22Rv1 (cell line): ENCODE results near the gene GLI1.
"Not testable (repeated sequence)": the region's sequence is repeated elsewhere in the genome, so short reads cannot be mapped to it uniquely, and the experiment has no call there.

ENCODE experiments used
- H3K27ac ChIP-seq: fragments of 450-650 bp; 2 replicates; pipeline ENCODE4 v1.5.1; 2017
- CTCF ChIP-seq: fragments of 450-650 bp; IDR thresholded peaks from 2 replicates; pipeline ENCODE4 v1.5.1; 2017; ENCODE audit warnings: mild to moderate bottlenecking
- ZFX ChIP-seq: fragments of 450-650 bp; IDR thresholded peaks from 2 replicates; pipeline ENCODE4 v1.6.1; 2017; ENCODE audit warnings: antibody characterized with exemption, borderline replicate concordance

GLI1 gene

DNA sequence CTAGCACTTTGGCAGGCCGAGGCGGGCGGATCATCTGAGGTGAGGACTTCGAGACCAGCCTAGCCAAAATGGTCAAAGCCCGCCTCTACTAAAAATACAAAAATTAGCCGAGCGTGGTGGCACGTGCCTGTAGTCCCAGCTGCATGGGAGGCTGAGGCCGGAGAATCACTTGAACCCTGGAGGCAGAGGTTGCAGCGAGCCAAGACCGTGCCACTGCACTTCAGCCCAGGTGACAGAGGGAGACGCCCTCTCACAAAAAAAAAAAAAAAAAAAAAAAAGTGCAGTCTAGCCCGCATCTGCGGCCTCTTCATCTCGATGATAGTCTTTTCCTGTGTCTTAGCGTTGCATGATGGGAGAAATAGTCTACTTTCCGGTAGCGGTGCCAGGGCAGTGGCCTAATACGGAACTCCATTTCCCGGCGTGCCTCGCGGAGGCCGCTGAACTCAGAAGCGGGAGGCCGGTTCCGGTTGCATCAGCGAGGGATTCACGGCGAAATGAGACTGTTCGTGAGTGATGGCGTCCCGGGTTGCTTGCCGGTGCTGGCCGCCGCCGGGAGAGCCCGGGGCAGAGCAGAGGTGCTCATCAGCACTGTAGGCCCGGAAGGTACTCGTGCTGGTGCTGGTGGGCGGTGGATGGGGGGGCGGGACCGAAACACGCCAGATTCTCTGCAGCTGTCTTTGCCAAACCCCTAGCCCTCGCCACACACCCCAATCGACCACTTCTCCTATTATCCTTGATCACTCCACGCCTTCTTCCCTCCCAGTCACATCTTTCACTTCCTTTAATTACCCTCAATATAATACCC lies 28.2 kb downstream of the GLI1 start, which contains the start of gene MARS1:
Gene MARS1, plus strand, starts transcription at position 472 of the 805 bp plus-strand sequence. Its CDS starts 23 bp downstream, at position 495.
- peak; percentile 56 for TF ChIP-seq CTCF
- no peak for TF ChIP-seq ZFX
- peak within 1 kb of the TSS; percentile 76 for H3K27ac ChIP-seq

DNA sequence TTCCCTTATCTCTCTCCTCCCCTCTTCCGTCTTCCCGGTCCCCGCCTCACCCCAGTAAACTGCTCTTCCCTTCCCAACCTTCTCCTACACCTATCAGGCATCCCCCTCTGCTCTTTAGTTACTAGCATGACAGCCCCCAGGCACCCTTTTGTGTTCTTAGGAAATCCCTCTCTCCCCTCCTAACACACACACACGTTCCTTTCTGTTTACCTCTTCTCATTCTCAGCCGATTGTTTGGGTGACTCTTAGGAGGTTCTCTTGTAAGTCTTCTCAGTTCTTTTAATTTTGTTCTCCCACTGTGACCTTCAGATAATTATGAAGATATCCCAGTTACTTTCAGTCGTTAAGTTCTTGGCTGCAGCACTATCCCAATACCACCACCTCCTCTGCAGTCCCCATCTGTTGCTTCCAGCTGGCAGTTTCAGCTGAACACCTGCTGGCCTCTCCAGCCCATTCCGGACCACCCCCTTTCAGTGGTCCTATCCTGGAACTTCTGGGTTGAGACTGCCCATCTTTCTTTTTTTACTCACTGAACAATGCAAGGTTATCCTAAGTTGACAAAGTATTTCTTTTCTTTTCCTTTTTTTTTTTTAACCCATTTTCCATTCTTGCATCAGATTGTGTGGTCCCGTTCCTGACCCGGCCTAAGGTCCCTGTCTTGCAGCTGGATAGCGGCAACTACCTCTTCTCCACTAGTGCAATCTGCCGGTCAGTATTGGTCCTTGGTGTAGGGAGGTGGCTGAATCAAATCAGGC lies 29.0 kb downstream of the GLI1 start:
- TF ChIP-seq ZFX (no peak), CTCF (no peak)
- peak overlapping the region; percentile 76 for H3K27ac ChIP-seq

DNA sequence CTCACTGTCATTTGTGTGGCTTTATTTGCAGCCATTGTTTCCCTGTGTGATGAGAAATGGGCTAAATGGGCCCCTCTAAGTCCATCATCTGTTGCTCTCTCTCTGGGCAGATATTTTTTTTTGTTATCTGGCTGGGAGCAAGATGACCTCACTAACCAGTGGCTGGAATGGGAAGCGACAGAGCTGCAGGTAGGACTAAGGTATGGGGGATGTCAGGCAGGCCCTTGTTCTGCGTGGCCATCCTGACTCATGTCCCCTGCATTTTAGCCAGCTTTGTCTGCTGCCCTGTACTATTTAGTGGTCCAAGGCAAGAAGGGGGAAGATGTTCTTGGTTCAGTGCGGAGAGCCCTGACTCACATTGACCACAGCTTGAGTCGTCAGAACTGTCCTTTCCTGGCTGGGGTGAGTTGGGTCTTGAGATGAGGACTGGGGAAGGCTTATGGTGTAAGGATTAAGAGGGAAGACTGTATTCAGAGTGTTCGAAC lies 29.6 kb downstream of the GLI1 start:
- H3K27ac ChIP-seq = peak overlapping the region; percentile 76
- TF ChIP-seq ZFX = no peak
- no peak for TF ChIP-seq CTCF

DNA sequence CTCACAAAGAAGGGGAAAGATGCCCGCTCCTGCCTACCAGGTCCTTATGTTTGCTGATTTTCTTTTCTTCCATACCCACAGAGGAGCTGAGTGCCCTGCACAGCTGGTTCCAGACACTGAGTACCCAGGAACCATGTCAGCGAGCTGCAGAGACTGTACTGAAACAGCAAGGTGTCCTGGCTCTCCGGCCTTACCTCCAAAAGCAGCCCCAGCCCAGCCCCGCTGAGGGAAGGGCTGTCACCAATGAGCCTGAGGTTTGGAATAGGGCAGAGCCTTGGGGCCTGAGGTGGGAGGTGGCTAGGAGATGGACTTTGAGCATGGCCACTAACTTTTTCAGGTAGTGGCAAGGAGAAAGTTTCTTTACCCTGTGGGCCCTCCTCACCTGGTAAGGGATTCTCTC lies 30.5 kb downstream of the GLI1 start:
- no peak overlapping the region for H3K27ac ChIP-seq
- TF ChIP-seq ZFX = no peak
- TF ChIP-seq CTCF = no peak

GRCh38 chr12:57491393-57492280 lies 32.1 kb downstream of the GLI1 start:
- no peak overlapping the region for H3K27ac ChIP-seq
- TF ChIP-seq ZFX (no peak), CTCF (peak; percentile 22; the same call in 1 of the 2 replicates)

- not testable (repeated sequence) for H3K27ac ChIP-seq
Measured at GRCh38 chr12:57495051-57495701, 35.6 kb downstream of the GLI1 start.

- H3K27ac ChIP-seq = no peak overlapping the region
- TF ChIP-seq ZFX (no peak), CTCF (no peak)
Measured at GRCh38 chr12:57496822-57497221, 37.2 kb downstream of the GLI1 start.
